ENCODE measurements around the gene CTNNA1. TPM values are rescaled to one million over a fixed set of nuclear protein-coding genes. Genes with fewer than 3 reads are reported as not detected.
"Not testable (repeated sequence)": the region's sequence is repeated elsewhere in the genome, so short reads cannot be mapped to it uniquely, and the experiment has no call there.

Gene CTNNA1
- total RNA-seq, 1 experiment from 2014 or later, result 394 TPM

DNA sequence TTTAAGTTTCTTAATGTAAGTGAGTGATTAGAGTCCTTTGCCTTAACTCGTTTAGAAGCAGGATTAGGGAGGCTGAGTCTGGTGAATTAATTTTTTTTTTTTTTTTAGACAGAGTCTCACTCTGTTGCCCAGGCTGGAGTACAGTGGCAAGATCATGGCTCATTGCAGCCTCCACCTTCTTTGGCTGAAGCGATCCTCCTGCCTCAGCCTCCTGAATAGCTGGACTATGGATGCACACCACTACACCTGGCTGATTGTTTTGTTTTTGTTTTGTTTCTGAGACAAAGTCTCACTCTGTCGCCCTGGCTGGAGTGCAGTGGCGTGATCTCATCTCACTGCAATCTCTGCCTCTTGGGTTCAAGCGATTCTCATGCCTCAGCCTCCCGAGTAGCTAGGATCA, 20.4 kb downstream of the CTNNA1 start:
- not testable (repeated sequence) for DNase-seq, H3K27me3 ChIP-seq, H3K4me3 ChIP-seq, H3K9me3 ChIP-seq
- H3K36me3 ChIP-seq, result peaks cover 41% of the 10 kb centered on the region

DNA sequence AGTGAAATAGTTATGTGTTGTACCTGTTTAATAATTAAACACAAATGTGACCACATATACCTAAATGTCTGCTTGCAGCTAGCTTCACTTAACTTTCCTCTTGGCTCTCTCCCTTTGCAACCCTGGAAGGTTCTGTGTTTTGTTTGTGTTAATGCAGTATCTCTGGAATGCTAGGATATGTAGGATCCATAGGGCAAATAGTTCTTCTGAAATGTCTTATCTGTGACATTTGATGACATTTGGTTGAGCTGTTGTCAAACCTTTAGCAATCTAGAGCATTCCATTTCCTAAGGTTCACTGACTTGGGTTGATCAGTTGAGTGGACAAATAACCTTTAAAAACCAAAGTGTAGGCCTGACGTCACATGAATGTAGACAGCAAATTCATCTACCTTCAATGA, 21.8 kb downstream of the CTNNA1 start:
- Histone ChIP-seq H3K4me3 (no peak overlapping the region), H3K9me3 (no peaks in the 10 kb centered on the region)
- DNase-seq, result no peak

DNA sequence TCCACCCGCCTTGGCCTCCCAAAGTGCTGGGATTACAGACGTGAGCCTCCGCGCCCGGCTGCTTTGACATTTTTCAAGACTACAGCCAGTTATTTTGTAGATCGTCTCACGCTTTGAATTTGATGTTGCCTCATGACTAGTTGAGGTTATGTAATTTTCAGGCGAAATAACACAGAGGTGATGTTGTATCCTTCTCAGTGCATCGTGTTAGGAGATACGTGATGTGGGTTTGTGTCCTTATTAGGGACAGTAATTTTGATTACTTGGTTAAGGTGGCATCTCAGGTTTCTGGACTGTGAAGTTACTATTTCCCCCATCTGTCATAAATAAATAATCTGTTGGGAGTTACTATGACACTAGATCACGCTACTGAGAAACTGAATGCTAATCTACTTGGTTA, 25.0 kb downstream of the CTNNA1 start:
- no peak for DNase-seq
- Histone ChIP-seq H3K9me3 (no peaks in the 10 kb centered on the region), H3K4me3 (no peak overlapping the region), H3K36me3 (peaks cover 54% of the 10 kb centered on the region), H3K27me3 (no peaks in the 10 kb centered on the region)

More for the DNA sequence above, 21.8 kb downstream of the CTNNA1 start:
- no peaks in the 10 kb centered on the region for H3K27me3 ChIP-seq
- H3K36me3 ChIP-seq, result peaks cover 44% of the 10 kb centered on the region

DNA sequence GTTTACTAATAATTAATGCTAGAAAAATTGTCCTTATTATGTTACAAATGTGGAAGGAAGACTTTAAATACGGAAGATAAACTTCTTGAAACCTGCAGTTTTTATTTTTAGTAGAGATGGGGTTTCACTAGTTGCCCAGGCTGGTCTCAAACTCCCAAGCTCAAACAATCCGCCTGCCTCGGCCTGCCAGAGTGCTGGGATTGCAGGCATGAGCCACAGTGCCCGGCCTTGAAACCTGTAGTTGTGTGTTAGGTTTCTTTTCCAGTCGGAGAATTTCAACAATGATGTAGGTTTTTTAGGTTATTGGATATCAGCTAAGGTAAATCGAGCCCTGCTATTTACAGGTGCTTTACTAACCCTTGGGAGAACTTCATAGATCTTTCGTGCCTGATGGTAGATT, 30.8 kb downstream of the CTNNA1 start:
- Histone ChIP-seq H3K27me3 (no peaks in the 10 kb centered on the region), H3K9me3 (no peaks in the 10 kb centered on the region), H3K36me3 (peaks cover 76% of the 10 kb centered on the region), H3K4me3 (no peak overlapping the region)
- no peak for DNase-seq

- H3K9me3 ChIP-seq, result no peaks in the 10 kb centered on the region
- no peak overlapping the region for H3K4me3 ChIP-seq
- no peak for DNase-seq
- peaks cover 78% of the 10 kb centered on the region for H3K36me3 ChIP-seq
- no peaks in the 10 kb centered on the region for H3K27me3 ChIP-seq
These were observed 31.4 kb downstream of the CTNNA1 start for GRCh38 chr5:138784590-138784989.

DNA sequence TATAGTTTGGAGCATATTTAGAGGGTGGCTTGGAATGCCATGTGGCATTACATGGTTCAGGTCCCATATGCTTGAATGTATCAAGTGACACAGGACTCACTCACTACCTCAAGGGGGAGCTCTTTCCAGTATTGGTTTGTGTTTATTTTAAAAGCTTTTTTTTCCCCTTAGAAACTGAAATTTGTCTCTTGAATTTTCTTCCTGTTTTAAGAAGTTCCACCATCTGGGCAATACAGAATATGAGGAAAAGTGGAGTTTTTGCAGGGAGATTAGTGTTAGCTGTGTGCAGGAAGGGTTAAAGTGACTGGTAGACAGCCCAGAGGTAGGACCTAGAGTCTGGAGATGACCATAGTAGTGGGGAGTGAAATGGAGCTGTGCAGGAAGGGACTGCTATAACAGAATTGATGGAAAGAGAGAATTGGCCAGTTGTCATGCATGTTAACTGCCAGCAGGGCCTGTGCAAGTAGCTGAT, 36.6 kb downstream of the CTNNA1 start:
- Histone ChIP-seq H3K4me3 (no peak overlapping the region), H3K9me3 (no peaks in the 10 kb centered on the region), H3K36me3 (peaks cover 65% of the 10 kb centered on the region), H3K27me3 (no peaks in the 10 kb centered on the region)
- no peak for DNase-seq

DNA sequence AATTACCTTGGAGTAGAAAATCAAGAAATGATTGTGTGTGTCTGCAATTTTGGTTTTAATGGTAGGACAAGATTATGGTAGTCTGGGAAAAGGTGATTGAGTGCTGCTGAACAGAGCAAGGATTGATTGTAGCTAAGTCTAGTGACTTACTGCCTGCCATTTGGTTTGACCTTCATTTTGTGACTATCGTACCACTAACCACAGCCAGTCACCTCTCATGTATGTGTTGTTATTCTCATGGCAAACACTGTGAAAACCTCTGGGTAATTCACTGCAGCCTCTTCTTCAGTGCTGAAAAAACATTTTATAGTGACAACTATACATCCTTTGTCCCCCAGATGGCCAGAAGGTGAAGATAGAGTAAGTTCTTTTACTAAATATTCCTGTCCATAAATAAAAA, 37.5 kb downstream of the CTNNA1 start:
- Histone ChIP-seq H3K27me3 (no peaks in the 10 kb centered on the region), H3K36me3 (peaks cover 58% of the 10 kb centered on the region), H3K9me3 (no peaks in the 10 kb centered on the region), H3K4me3 (no peak overlapping the region)
- DNase-seq, result no peak

GRCh38 chr5:138792195-138792790, 39.1 kb downstream of the CTNNA1 start:
- H3K36me3 ChIP-seq, result peaks cover 45% of the 10 kb centered on the region
- no peaks in the 10 kb centered on the region for H3K9me3 ChIP-seq
- no peak overlapping the region for H3K4me3 ChIP-seq
- no peaks in the 10 kb centered on the region for H3K27me3 ChIP-seq
- no peak for DNase-seq

GRCh38 chr5:138793575-138793974, 40.4 kb downstream of the CTNNA1 start:
- Histone ChIP-seq H3K9me3 (no peaks in the 10 kb centered on the region), H3K36me3 (peaks cover 36% of the 10 kb centered on the region), H3K27me3 (no peaks in the 10 kb centered on the region), H3K4me3 (no peak overlapping the region)
- DNase-seq, result no peak

- Histone ChIP-seq H3K4me3 (no peak overlapping the region), H3K27me3 (no peaks in the 10 kb centered on the region), H3K36me3 (peaks cover 41% of the 10 kb centered on the region), H3K9me3 (no peaks in the 10 kb centered on the region)
- no peak for DNase-seq
These were observed 50.1 kb downstream of the CTNNA1 start for GRCh38 chr5:138803285-138803684.

DNA sequence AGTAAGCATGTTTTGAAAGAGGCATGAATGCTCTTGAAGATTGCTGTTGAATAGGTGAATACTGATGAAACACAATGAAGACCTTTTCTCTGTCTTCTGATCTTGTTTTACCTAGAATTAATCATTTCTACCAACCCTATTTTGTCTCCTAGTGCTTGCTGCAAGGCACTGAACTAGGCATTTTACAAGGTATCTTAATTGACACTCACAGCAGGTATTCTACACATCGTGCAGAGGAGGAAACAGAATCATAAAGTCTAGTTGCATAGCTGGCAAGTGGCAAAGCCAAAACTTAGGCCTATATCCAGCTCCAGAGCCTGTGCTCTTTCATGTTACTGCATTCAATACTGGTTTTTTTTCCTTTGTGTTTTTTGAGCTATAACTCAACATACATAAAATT, 50.7 kb downstream of the CTNNA1 start:
- no peaks in the 10 kb centered on the region for H3K9me3 ChIP-seq
- H3K27me3 ChIP-seq, result no peaks in the 10 kb centered on the region
- DNase-seq, result no peak
- peaks cover 41% of the 10 kb centered on the region for H3K36me3 ChIP-seq
- H3K4me3 ChIP-seq, result no peak overlapping the region

DNA sequence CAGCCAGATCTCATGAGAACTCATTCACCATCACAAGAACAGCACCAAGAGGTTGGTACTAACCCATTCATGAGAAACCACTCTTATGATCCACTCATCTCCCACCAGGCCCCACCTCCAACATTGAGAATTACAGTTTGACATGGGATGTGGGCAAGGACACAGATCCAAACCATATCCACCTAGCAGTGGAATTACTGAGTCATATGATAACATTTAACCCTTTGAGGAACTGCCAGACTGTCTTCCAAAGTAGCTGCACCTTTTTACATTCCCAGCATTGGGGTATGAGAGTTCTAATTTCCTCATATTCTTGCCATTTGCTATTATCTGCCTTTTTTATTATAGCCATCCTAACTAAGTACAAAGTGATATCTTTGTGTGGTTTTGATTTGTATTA, 51.9 kb downstream of the CTNNA1 start:
- Histone ChIP-seq H3K36me3 (peaks cover 44% of the 10 kb centered on the region), H3K9me3 (no peaks in the 10 kb centered on the region), H3K4me3 (no peak overlapping the region), H3K27me3 (no peaks in the 10 kb centered on the region)
- DNase-seq, result no peak

GRCh38 chr5:138807182-138807581, 54.0 kb downstream of the CTNNA1 start:
- DNase-seq, result no peak
- Histone ChIP-seq H3K36me3 (peaks cover 39% of the 10 kb centered on the region), H3K9me3 (no peaks in the 10 kb centered on the region), H3K4me3 (no peak overlapping the region), H3K27me3 (no peaks in the 10 kb centered on the region)

DNA sequence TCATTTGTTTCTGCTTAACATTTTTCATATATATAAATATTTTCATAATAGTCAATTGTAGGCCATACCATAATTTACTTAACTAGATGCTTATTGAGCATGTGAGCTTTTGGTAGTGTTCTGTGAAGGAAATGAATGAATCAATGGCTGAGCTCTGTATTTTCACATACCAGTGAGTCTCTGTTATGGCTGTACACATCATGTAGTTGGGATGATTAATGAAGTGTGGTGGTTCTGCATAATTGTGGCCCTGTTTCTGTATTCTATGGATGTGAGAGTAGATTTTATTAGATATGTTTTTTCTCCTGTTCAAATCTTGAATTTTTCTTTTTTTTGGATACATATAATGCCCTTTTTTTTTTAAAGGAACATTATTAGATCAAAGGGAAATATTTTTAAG, 56.2 kb downstream of the CTNNA1 start:
- Histone ChIP-seq H3K36me3 (peaks cover 52% of the 10 kb centered on the region), H3K27me3 (no peaks in the 10 kb centered on the region), H3K9me3 (no peaks in the 10 kb centered on the region), H3K4me3 (no peak overlapping the region)
- DNase-seq, result no peak

DNA sequence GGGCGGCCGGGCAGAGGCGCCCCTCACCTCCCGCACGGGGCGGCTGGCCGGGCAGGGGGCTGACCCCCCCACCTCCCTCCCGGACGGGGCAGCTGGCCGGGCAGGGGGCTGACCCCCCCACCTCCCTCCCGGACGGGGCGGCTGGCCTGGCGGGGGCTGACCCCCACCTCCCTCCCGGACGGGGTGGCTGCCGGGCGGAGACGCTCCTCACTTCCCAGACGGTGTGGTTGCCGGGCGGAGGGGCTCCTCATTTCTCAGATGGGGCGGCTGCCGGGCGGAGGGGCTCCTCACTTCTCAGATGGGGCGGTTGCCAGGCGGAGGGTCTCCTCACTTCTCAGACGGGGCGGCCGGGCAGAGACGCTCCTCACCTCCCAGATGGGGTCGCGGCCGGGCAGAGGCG, 57.6 kb downstream of the CTNNA1 start:
- H3K36me3 ChIP-seq, result peaks cover 56% of the 10 kb centered on the region
- DNase-seq, H3K9me3 ChIP-seq, H3K27me3 ChIP-seq, H3K4me3 ChIP-seq: not testable (repeated sequence)

GRCh38 chr5:138815529-138815928, 62.3 kb downstream of the CTNNA1 start:
- H3K4me3 ChIP-seq, result no peak overlapping the region
- DNase-seq, result no peak
- H3K27me3 ChIP-seq, result no peaks in the 10 kb centered on the region
- H3K9me3 ChIP-seq, result peaks cover 2% of the 10 kb centered on the region; the same call in 1 of the 2 replicates
- H3K36me3 ChIP-seq, result peaks cover 65% of the 10 kb centered on the region

DNA sequence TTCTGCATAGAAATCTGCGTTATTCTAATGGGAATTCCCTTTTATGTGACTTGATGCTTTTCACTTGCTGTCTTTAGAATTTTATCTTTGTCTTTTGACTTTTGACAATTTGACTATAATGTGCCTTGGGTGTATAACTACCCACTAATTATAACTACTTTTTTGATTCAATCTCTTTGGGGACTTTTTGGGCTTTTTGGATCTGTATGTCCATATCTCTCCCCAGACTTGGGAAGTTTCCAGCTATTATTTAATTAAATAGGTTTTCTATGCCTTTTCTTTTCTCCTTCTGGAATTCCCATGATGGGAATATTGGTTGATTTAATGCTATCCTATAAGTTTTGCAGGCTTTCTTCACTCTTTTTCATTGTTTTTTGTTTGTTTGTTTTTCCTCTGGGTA, 64.0 kb downstream of the CTNNA1 start:
- peaks cover 61% of the 10 kb centered on the region for H3K36me3 ChIP-seq

GRCh38 chr5:138819081-138819480, 65.9 kb downstream of the CTNNA1 start:
- Histone ChIP-seq H3K27me3 (no peaks in the 10 kb centered on the region), H3K4me3 (no peak overlapping the region), H3K36me3 (peaks cover 44% of the 10 kb centered on the region), H3K9me3 (peaks cover 2% of the 10 kb centered on the region; the same call in 1 of the 2 replicates)
- DNase-seq, result no peak

More for the DNA sequence above, 64.0 kb downstream of the CTNNA1 start:
- peaks cover 2% of the 10 kb centered on the region; the same call in 1 of the 2 replicates for H3K9me3 ChIP-seq
- no peak for DNase-seq
- no peaks in the 10 kb centered on the region for H3K27me3 ChIP-seq
- H3K4me3 ChIP-seq, result no peak overlapping the region

All from MG63 (cell line).